ENCODE measurements around the gene ARID5A.

Gene ARID5A

GRCh38 chr2:96512341-96512740 is 24.2 kb upstream of the ARID5A start:
- no peak overlapping the region for H3K4me3 ChIP-seq (ENCODE audit: low read depth, low read length)
- TF ChIP-seq CTCF (IDR thresholded peaks at IDR 0.05; ENCODE audit: borderline replicate concordance, insufficient read depth, low read depth, low read length), result no peak

GRCh38 chr2:96514521-96514920 is 22.0 kb upstream of the ARID5A start:
- H3K4me3 ChIP-seq (ENCODE audit: low read depth, low read length), result no peak overlapping the region
- no peak for TF ChIP-seq CTCF (IDR thresholded peaks at IDR 0.05; ENCODE audit: borderline replicate concordance, insufficient read depth, low read depth, low read length)

- TF ChIP-seq CTCF (IDR thresholded peaks at IDR 0.05; ENCODE audit: borderline replicate concordance, insufficient read depth, low read depth, low read length), result no peak
- no peak overlapping the region for H3K4me3 ChIP-seq (ENCODE audit: low read depth, low read length)
These were observed 19.5 kb upstream of the ARID5A start for GRCh38 chr2:96517079-96517478.

- no peak overlapping the region for H3K4me3 ChIP-seq (ENCODE audit: low read depth, low read length)
- no peak for TF ChIP-seq CTCF (IDR thresholded peaks at IDR 0.05; ENCODE audit: borderline replicate concordance, insufficient read depth, low read depth, low read length)
These were observed 16.3 kb upstream of the ARID5A start for GRCh38 chr2:96520231-96520630.

- H3K4me3 ChIP-seq (ENCODE audit: low read depth, low read length), result no peak overlapping the region
- no peak for TF ChIP-seq CTCF (IDR thresholded peaks at IDR 0.05; ENCODE audit: borderline replicate concordance, insufficient read depth, low read depth, low read length)
These were observed 15.9 kb upstream of the ARID5A start for GRCh38 chr2:96520697-96521096.

- H3K4me3 ChIP-seq (ENCODE audit: low read depth, low read length), result no peak overlapping the region
- TF ChIP-seq CTCF (IDR thresholded peaks at IDR 0.05; ENCODE audit: borderline replicate concordance, insufficient read depth, low read depth, low read length), result no peak
These were observed 15.3 kb upstream of the ARID5A start for GRCh38 chr2:96521219-96521618.

- no peak overlapping the region for H3K4me3 ChIP-seq (ENCODE audit: low read depth, low read length)
- no peak for TF ChIP-seq CTCF (IDR thresholded peaks at IDR 0.05; ENCODE audit: borderline replicate concordance, insufficient read depth, low read depth, low read length)
These were observed 14.0 kb upstream of the ARID5A start for GRCh38 chr2:96522304-96523203.

Data from GM12875 (cell line).